Measurements from ENCODE around the gene KRTAP12-3. TPM values are rescaled to one million over a fixed set of nuclear protein-coding genes. Genes with fewer than 3 reads are reported as not detected.
A peak's percentile ranks its signal among the peaks of the same experiment; 100 is the strongest.
"Not testable (repeated sequence)": the region's sequence is repeated elsewhere in the genome, so short reads cannot be mapped to it uniquely, and the experiment has no call there.

Gene KRTAP12-3, protein sequence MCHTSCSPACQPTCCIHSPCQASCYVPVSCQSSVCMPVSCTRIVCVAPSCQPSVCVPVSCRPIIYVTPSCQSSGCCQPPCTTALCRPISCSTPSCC
- total RNA-seq (2014; rRNA removed; shearing (Covaris generic)) = not detected in 2 replicates

DNA sequence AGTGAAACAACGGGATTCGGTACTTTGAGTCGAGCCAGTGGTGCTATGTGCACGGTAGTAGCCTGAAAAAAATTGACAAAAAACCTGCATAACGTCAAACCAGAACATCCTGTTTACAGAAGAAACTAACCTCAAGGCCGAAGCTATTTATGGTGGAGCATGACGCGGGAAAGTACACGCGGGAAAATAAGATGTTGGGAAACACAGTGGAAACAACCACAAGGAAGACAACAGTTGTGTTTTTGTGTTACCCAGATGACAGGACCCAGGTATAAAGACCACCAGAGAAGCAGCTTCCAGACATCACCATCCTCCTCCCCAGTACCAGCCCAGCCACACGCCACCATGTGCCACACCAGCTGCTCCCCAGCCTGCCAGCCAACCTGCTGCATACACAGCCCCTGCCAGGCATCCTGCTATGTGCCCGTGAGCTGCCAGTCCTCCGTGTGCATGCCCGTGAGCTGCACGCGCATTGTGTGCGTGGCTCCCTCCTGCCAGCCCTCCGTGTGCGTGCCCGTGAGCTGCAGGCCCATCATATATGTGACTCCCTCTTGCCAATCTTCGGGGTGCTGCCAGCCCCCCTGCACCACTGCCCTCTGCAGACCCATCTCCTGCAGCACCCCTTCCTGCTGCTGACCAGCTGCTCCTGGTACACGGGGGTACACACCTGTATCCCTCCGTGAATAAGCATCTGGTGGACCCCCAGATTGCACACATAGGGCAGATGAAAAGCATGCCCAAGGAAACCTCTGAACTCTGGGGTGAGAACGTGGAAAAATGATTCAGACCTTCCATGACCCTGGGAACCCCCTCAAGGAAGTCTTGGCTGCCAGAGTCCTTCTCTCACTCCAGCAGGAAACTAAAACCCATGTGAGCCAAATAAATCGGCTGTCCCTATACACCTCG lies at the start of gene KRTAP12-3:
KRTAP12-3 (plus strand) TSS at position 298 of the 906 bp plus-strand sequence; CDS start at position 346, 48 bp downstream.
- peak; percentile 1 for DNase-seq (ENCODE audit: low read depth)

DNA sequence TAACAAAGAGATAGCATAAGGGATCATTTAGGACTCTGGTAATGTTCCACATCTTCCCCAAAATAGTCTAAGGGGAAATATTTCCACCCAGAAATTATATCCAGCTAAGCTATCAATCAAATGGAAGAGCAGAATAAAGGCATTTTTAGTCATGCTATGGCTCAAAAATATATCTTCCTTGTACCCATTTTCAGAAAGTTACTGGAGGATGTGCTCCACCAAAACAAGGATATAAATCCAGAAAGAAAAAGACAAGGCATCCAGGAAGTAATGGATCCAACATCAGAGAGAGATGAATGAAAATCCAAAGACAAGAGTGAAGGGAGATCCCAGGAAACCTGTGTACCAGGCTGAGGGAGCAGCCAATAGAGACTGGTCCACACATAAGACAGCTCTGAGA lies 48.5 kb upstream of the KRTAP12-3 start:
- DNase-seq (ENCODE audit: low read depth) = no peak

DNA sequence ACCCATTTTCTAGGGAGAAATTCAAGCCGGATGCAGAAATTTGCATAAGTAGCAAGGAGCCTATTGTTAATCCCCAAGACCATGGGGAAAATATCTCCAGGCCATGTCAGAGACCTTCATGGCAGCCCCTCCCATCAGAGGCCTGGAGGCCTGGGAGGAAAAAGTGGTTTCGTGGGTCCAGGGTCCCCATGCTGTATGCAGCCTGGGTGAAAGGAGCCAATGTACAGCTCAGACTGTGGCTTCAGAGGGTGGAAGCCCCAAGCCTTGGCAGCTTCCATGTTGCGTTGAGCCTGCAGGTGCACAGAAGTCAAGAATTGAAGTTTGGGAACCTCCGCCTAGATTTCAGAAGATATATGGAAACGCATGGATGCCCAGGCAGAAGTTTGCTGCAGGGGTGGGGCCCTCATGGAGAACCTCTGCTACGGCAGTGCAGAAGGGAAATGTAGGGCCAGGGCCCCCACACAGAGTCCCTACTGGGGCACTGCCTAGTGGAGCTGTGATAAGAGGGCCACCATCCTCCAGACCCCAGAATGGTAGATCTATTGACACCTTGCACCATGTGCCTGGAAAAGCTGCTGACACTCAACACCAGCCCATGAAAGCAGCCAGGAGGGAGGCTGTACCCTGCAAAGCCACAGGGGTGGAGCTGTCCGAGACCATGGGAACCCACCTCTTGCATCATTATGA lies 47.4 kb upstream of the KRTAP12-3 start:
- DNase-seq (ENCODE audit: low read depth) = not testable (repeated sequence)

DNA sequence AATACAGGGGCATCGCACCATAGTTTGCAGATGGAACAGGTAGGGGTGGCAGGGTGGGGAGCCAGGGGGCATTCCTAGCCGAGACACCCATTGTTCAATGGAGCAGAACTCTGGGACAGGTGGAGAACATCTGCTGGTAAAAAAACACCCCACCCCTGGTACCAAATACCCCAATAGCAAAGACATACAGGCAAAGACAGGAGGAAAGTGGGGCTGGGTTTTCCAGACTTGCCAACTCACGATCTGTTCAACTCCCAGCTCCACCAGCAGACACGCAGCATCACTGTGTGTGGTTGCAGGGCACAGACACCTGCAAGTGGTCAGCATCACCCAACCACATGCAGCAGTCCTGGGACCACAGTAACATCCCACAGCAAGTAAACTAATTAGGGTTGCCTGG lies 46.2 kb upstream of the KRTAP12-3 start:
- DNase-seq (ENCODE audit: low read depth) = no peak

DNA sequence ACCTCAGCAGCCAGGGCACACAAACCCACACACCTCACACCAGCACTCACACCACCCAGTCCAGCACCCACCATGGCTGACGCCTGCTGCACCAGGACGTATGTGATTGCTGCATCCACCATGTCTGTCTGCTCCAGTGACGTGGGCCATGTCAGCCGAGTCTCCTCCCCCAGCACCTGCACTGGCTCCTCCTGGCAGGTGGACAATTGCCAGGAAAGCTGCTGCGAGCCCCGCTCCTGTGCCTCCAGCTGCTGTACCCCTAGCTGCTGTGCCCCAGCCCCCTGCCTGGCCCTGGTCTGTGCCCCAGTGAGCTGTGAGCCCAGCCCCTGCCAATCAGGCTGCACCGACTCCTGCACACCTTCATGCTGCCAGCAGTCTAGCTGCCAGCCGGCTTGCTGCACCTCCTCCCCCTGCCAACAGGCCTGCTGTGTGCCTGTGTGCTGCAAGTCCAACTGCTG lies 45.7 kb upstream of the KRTAP12-3 start, which contains the start of gene KRTAP10-8:
KRTAP10-8 (plus strand) TSS at position 51 of the 458 bp plus-strand sequence; CDS start at position 73, 22 bp downstream.
- DNase-seq (ENCODE audit: low read depth) = no peak

DNA sequence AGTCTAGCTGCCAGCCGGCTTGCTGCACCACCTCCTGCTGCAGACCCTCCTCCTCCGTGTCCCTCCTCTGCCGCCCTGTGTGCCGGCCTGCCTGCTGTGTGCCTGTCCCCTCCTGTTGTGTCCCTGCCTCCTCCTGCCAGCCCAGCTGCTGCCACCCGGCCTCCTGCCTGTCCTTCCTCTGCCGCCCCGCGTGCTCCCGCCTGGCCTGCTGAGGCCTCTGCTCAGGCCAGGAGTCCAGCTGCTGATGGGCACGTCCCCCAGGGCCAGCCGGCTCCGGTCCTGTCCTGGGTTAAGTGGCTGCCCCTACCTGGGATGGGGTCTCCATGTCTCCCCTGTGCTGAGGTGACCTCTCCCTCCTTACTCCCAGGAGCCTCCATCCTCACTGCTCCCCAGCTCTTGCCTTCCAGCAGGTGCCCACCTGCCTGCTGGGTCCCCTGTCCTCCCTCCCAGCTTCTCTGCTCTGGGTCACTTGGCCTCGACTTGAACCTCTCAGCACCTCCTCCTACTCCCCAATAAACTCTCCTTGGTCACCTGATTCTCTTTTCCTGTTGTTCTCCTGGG lies 45.0 kb upstream of the KRTAP12-3 start:
- no peak for DNase-seq (ENCODE audit: low read depth)

DNA sequence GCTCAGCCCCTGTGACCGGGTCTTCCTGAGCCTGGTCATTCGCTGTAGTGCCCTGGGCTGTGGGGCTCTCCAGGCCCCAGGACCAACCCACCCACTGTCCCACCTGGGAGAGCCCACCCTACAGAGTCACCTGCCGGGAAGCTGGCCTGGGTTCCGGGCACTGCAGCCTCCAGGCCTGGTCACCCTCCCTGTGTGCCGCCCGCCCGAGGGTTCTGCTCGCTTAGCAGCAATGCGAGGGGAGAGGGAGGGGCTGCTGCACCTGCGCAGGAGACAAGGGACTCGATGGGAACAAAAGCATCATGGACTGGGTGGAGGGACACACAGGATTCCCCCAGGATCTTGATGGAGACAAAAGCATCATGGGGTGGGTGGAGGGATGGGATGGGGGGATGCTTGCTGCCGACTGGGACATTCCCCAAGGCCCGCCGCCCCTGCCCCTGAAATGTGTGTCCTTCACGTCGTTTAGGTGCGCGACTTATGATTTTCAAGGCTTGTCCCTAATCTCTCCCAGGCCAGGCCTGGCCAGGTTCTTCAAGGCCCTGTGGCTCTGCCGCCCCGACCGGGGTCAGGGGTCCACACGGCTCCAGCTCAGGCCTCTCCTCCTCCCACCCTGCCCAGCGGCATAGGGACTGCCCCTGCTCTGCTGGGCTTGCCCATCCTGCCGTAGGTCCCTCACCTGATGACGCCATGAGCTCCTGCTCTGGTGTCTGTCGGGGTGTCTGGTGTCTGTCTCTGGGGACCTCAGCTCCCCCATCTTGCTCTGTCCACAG lies 44.2 kb upstream of the KRTAP12-3 start:
- DNase-seq (ENCODE audit: low read depth) = no peak

DNA sequence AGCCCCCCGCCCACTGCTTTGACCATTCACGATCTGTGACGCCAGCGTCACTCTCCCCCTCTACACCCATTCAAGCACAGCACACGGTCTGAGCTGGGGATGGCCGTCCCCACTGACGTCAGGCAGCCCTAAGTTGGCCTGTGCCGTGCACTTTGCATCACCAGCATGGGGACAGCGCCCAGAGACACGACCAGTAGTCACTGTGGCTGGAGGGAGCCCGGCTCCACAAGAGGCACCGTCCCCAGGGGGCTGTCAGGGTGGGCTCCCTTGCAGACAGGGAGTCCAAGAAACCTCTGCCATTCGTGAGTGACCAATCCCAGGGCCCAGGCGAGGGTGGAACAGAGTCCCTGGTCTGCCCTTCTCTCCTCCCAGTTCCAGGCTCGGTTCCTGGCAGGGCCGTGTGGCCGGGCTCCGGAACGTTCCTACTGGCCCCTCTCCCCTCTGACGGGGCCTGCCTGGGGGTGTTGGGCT lies 43.5 kb upstream of the KRTAP12-3 start:
- no peak for DNase-seq (ENCODE audit: low read depth)

DNA sequence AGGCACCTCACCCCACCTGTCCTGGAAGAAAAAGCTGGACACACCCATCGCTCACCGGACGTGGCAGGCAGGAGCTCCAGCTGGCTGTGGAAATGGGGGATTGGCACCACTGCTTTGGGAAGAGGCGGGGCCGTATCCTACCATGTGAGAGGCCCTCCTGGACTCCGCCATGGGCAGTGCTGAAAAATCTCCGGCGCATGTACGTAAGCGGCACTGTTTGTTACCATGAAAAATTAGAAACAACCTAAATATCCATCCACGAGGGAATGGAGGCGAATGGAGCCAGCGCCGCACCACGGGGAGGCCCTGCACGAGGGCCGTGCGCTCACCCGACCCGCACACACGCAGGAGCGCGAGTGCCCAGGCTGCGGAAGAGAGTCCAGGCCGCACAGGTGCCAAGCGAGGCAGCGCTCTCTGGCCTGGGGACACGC lies 42.8 kb upstream of the KRTAP12-3 start:
- no peak for DNase-seq (ENCODE audit: low read depth)

DNA sequence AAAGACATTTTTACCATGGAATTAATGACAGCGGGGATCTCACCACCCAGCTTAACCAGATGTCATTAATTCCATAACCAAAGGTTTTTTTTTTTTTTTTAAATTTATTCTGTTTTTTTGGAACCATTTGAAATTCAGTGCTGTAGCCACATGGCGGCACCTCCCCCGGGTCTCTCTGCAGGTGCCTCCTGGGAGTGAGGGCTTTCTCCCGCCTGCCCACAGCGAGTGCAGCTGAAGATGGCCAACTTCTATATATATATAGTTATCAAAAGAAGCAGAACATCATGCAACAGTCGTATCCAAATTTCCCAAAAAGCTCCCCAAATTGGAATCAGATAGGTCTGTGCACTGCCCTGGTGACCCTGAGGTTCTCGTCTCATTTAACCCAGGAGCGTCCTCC lies 42.3 kb upstream of the KRTAP12-3 start:
- DNase-seq (ENCODE audit: low read depth) = no peak

DNA sequence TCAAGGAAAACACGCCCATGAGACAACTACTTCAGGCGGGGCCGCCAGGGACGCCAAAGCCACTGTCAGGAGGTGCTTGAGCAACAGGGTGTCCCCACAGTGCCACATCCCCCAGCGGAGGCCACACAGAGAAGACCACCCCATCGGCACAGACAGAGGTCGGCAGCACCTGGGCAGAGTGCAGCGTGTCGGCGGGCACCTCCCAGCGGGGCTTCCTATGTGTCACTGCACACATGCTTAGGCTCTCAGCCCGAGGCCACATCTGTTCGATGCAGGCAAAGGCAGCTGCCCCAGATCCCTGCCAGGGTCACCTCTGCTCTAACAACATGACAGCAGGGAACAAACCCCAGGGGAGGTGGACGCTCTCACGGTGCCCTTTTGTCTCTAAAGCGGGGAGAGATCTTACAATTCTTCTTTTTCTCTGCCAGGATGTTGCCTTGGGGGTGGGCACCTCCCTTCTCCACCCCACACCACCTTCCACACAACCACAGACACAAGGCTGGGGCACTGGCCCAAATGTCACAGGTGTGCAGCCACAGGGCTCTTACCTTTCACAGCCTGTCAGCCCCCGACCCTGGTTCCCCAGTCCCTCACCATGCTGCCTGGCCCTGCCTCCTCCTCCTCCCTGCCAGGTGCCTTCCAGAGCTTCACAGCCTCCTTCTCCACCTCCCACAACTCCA lies 41.7 kb upstream of the KRTAP12-3 start:
- no peak for DNase-seq (ENCODE audit: low read depth)

DNA sequence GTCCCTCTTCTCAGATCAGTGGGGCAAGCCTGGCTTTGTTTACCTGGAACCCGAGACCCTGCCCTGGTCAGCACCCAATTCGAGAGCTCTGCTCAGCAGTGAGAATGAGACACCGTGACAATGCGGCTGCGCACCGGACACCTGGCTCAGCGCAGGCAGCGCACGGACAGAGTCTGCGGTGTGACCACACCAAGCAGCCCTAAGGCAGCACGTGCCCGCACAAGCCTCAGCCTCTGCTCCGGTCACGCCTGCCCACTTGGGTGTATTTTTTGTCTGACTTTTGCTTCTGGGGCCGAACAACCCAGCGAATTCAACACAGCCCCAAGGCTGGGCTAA lies 41.2 kb upstream of the KRTAP12-3 start:
- no peak for DNase-seq (ENCODE audit: low read depth)

DNA sequence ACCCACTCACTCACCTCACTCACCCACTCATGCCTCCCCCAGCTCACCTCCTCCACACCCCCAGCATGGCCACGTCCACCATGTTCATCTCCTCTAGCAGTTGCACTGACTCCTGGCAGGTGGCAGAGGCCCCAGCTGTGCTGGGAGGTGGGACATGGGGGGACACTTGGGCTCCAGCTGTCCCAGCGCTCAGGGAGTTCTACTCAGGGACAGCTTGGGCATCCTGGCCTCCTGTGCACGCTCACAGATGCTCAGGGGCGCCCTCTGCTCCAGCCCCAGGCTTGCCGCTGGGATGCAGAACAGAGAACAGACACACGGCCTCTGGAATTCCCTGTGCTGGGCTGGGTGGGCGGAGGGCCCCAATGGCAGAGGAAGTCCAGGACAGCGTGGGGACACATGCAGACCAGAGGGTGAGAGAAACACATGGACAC lies 40.6 kb upstream of the KRTAP12-3 start:
- no peak for DNase-seq (ENCODE audit: low read depth)

DNA sequence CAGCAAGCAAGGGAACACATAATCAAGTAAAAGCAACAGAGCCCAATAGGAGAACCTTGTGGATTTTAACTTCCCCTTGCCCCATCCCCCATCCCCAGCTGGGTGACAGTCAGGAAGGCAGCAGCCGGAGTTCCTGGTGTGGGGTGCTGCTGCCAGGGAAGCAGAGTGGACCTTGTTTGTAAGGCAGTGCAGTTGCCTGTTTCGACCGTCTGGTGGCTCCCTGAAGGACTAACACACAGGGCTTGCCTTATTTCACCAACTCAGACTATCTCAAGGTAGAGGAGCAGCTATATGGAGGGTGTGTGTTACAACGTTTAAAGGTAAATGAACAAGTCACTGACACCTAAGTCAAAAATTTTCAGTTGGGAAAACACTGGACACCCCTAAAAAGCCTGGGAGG lies 39.2 kb upstream of the KRTAP12-3 start:
- no peak for DNase-seq (ENCODE audit: low read depth)

DNA sequence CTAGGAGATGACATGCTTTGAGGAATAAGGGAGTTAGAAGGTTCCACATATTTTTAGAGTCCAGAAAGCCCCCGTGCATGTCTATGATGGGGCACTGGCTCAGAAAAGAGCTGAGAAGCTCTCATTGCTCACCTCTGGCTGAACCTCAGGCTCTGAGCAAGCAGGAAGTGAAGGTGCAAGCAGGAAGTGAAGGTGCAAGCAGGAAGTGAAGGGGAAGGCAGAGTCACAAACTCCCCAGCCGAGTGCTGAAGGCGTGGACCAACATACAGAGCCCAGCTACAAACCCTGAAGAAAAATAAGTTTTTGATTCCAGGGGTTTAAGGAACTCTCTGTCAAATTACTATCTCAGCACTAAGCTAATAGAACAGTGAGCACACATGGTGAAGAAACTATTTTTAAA lies 38.8 kb upstream of the KRTAP12-3 start:
- DNase-seq (ENCODE audit: low read depth) = no peak

DNA sequence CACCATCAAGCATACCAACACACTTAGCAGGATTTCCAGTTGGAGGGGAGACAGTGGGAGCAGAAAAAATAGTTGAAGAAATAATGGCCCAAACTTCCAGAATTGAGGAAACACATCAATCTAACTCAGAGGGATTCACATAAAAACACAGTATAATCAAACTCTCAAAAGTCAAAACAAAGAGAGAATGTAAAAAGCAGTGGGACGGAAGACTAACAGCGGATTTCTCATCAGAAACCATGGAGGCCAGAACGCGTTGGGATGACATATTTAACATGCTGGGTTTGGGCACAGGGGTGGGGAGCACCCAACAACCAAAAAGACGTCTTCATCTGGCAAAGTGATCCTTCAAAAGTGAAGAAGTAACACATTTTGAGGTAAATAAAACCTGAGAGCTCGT lies 37.8 kb upstream of the KRTAP12-3 start:
- no peak for DNase-seq (ENCODE audit: low read depth)

DNA sequence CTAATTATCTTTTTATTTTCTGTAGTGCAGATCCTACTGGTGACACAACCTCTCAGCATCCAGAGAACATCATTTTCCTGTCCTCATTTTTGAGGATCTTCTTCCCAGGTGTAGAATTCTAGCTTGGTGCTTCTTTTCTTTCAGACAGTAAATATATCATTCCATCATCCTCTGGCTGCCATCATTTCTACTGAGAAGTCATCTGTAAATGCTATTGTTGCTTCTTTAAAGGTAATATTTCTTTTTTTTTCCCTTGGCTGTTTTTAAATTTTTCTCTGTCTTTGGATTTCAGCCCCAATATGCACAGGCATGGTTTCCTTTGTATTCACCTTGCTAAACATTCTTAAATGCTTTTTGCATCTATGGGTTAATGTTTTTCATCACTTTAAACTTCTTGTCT lies 34.2 kb upstream of the KRTAP12-3 start:
- no peak for DNase-seq (ENCODE audit: low read depth)

DNA sequence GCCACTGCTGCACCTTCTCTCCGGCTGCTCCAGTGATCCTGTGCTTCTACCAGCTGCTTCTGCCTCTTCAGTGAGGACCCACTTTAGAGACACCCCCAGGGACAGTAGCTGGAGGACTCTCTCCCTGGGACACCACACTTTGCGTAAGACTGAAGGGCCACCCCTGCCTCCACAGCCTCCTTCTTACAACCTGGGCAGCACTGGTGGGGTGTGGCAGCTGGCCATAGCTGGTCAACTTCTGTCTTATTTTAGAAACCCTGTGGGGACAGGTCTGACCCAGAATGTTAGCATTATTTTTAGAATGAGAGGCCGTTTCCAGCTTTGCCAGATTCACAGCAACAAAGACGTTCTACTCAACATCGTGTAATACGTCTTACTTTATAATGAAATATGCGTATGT lies 32.0 kb upstream of the KRTAP12-3 start:
- no peak for DNase-seq (ENCODE audit: low read depth)

DNA sequence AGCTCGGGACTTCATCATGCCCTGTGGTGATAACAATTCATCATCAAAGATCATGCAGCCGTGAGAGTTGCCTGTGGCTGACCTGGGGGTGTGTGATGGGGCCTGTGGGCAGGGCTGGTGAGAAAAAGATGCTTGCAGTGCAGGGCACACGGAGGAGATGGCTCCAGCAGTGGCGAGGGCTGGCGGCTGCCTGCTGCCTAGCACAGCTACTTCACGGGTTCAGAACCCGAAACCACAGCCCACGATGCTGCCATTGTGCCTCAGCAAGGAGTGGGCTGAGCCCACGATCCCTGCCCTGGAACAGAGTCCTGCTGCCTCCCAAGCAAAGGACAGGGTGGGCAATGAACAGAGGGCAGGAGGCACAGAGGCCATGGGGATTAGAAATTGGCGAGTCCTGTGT lies 31.5 kb upstream of the KRTAP12-3 start:
- DNase-seq (ENCODE audit: low read depth) = no peak

DNA sequence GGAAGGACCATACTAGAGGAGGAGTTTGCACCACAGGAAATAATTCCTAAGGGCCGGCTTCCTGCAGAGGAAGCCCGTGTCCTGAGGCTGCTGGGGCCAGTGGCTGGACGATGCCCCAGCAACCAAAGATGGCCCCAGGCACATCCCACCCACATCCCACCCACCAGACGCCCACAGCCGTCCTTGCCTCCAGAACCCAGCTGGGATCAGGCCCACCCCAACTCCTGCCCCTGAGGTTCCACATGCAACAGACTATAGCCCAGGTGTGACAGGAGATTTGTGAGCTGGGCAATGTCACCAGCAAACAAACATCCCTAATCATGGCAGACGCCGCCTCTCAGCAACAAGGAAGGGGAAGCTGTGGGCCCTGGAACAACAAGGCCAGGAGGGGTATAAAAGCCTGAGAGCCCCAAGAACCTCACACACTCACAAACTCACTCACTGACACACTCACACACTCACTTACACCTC lies 31.0 kb upstream of the KRTAP12-3 start, which contains the start of gene KRTAP10-9:
KRTAP10-9 (plus strand) TSS at position 421 of the 471 bp plus-strand sequence. CDS start 79 bp downstream, outside the sequence.
- DNase-seq (ENCODE audit: low read depth) = no peak
